HG02588 (cell line): ENCODE results near the gene MAP1S.

Experiments used
- ATAC-seq: cut with Tn5 transposase; IDR thresholded peaks from one replicate; pipeline ENCODE4 v1.9.1; 2021; ENCODE audit warnings: mild to moderate bottlenecking, moderate library complexity; ENCODE audit not compliant: unreplicated experiment

Gene MAP1S

GRCh38 chr19:17692566-17692965 is 26.7 kb upstream of the MAP1S start:
- no peak for ATAC-seq

GRCh38 chr19:17695198-17695597 is 24.1 kb upstream of the MAP1S start:
- no peak for ATAC-seq

- no peak for ATAC-seq
Measured at GRCh38 chr19:17703824-17704463, 15.3 kb upstream of the MAP1S start.

- no peak for ATAC-seq
Measured at GRCh38 chr19:17706750-17707181, 12.5 kb upstream of the MAP1S start.

- no peak for ATAC-seq
Measured at GRCh38 chr19:17711851-17712250, 7.4 kb upstream of the MAP1S start.

- no peak for ATAC-seq
Measured at GRCh38 chr19:17716309-17716929, 2.9 kb upstream of the MAP1S start.

DNA sequence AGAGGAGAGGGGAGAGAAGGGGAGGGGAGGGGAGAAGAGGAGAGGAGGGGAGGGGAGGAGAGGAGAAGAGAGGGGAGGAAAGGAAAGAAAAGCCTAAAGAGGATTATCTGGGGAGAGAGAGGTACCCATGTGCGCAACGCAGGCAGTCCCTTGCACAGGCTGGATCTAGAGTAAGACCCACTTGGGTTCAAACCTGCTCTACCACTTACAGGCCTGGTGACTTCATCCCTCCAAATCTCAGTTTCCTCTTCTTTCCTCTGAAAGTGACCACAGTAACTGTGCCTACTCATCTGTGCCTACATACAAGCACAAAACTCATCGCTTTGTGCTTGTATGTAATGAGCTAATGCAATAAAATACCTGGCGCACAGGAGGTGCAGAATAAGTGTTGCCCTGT is 732 bp upstream of the MAP1S start:
- no peak for ATAC-seq

- peak; percentile 26 for ATAC-seq
Measured at GRCh38 chr19:17719730-17720400, 585 bp downstream of the MAP1S start.

DNA sequence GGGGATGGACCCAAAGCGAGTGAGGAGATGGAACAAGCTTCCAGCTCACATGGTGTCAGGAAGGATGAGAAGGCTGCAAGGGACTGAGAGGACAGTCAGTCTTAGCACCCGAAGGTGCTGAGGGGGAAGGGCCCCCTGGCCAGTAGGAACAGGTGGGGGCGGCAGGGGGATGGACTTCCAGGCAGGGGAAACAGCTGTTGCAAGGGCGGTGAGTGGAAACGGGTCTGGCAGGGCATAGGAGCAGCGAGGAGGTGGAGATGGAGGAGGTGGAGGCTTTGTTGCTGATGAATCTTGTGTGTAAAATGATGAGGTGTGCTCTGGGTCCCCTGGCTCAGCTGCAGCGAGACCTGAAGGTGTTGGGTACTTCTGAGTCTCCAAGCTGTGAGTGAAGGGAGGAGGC is 1.2 kb downstream of the MAP1S start:
- no peak for ATAC-seq

DNA sequence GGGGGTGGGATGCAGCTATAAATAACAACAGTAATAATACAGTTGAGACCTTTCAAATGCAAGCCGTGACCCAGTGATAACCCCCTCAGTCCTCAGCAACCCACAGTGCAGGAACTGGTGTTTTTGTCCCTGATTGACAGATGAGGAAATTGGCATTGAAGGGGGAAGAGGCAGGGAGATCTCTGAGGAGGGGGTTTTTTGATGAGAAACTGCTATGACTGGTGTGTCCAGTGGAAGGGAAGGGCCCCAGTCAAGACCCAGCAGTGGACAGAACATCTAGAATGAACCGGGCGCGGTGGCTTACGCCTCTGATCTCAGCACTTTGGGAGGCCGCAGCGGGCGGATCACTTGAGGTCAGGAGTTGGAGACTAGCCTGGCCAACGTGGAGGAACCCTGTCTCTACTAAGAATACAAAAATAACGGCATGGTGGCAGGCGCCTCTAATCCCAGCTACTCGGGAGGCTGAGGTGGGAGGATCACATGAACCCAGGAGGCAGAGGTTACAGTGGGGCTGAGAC is 1.9 kb downstream of the MAP1S start:
- ATAC-seq, result no peak

GRCh38 chr19:17721821-17722220 is 2.5 kb downstream of the MAP1S start:
- no peak for ATAC-seq

- no peak for ATAC-seq
Measured at GRCh38 chr19:17722655-17723240, 3.5 kb downstream of the MAP1S start.

DNA sequence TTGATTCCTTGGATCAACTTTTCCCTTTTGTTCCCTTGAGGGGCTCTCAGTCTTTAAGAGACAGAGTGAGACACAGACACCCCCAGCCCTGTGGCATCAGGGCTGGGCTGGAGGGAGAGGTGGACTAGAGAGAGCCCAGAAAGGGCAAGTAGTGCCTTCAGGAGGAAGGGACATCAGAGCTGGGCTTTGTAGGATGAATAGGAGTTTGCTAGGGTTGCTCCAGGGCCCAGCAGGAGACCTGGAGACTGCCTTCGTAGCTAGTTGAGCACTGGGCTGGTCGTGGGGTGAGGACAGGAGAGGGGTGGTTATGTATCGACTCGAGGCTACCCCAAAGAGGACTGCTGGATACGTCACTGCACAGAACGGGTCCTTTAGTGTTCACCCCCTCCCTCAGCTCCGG is 5.4 kb downstream of the MAP1S start:
- ATAC-seq, result no peak

GRCh38 chr19:17725422-17726078 is 6.3 kb downstream of the MAP1S start:
- ATAC-seq, result no peak

- ATAC-seq, result no peak
Measured at GRCh38 chr19:17726136-17726741, 7.0 kb downstream of the MAP1S start.

DNA sequence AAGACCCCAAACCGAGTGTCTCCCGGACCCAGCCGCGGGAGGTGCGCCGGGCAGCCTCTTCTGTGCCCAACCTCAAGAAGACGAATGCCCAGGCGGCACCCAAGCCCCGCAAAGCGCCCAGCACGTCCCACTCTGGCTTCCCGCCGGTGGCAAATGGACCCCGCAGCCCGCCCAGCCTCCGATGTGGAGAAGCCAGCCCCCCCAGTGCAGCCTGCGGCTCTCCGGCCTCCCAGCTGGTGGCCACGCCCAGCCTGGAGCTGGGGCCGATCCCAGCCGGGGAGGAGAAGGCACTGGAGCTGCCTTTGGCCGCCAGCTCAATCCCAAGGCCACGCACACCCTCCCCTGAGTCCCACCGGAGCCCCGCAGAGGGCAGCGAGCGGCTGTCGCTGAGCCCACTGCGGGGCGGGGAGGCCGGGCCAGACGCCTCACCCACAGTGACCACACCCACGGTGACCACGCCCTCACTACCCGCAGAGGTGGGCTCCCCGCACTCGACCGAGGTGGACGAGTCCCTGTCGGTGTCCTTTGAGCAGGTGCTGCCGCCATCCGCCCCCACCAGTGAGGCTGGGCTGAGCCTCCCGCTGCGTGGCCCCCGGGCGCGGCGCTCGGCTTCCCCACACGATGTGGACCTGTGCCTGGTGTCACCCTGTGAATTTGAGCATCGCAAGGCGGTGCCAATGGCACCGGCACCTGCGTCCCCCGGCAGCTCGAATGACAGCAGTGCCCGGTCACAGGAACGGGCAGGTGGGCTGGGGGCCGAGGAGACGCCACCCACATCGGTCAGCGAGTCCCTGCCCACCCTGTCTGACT is 7.9 kb downstream of the MAP1S start:
- ATAC-seq, result no peak

DNA sequence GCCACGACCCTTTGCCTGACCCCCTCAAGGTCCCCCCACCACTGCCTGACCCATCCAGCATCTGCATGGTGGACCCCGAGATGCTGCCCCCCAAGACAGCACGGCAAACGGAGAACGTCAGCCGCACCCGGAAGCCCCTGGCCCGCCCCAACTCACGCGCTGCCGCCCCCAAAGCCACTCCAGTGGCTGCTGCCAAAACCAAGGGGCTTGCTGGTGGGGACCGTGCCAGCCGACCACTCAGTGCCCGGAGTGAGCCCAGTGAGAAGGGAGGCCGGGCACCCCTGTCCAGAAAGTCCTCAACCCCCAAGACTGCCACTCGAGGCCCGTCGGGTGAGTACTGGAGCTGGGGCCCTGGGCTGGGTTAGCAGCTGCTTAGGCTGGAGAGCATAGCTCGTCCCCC is 8.6 kb downstream of the MAP1S start:
- no peak for ATAC-seq

DNA sequence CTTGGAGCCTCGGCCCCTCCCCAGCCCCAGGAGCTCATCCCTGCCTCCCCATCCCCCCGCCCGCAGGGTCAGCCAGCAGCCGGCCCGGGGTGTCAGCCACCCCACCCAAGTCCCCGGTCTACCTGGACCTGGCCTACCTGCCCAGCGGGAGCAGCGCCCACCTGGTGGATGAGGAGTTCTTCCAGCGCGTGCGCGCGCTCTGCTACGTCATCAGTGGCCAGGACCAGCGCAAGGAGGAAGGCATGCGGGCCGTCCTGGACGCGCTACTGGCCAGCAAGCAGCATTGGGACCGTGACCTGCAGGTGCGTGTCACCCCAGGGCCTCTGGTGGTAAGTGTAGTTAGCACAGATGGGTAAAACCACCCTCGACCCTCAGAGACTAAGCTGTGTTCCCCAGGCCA is 13.8 kb downstream of the MAP1S start:
- ATAC-seq, result no peak

DNA sequence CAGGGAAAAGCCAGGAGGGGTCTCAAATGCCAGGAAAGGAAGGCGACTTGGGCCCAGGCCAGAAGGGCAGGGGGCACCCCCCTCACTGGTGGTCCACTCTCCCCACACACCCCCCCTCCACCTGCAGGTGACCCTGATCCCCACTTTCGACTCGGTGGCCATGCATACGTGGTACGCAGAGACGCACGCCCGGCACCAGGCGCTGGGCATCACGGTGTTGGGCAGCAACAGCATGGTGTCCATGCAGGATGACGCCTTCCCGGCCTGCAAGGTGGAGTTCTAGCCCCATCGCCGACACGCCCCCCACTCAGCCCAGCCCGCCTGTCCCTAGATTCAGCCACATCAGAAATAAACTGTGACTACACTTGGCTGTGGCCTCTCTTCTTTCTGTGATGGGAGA is 14.9 kb downstream of the MAP1S start:
- ATAC-seq, result no peak

GRCh38 chr19:17735410-17735809 is 16.1 kb downstream of the MAP1S start:
- no peak for ATAC-seq
